ENCODE measurements around the gene SLF2. TPM values are rescaled to one million over a fixed set of nuclear protein-coding genes. Genes with fewer than 3 reads are reported as not detected.
"Not testable (repeated sequence)": the region's sequence is repeated elsewhere in the genome, so short reads cannot be mapped to it uniquely, and the experiment has no call there.

The SLF2 gene
- total RNA-seq, 2 experiments from 2014 or later: 33.5 to 33.9 TPM

GRCh38 chr10:100970914-100971811, 58.4 kb downstream of the SLF2 start:
- CTCF ChIA-PET: interaction anchor here (1.1 kb wide), 1 partner anchor 79 kb away, joined by 4 read pairs; no protein-coding TSS in a partner anchor
- POLR2A ChIA-PET: no interaction called here

- CTCF ChIA-PET: interaction anchor here (1.1 kb wide), 1 partner anchor 78 kb away, joined by 4 read pairs; no protein-coding TSS in a partner anchor
- POLR2A ChIA-PET: no interaction called here
Observed at GRCh38 chr10:100972115-100972903, 59.5 kb downstream of the SLF2 start.

GRCh38 chr10:100972904-100973535, 60.3 kb downstream of the SLF2 start:
- ChIA-PET POLR2A (no interaction called here), CTCF (interaction anchor here (0.7 kb wide), 1 partner anchor 71 kb away, joined by 3 read pairs; no protein-coding TSS in a partner anchor)

GRCh38 chr10:100975397-100975796, 62.6 kb downstream of the SLF2 start:
- POLR2A ChIA-PET, CTCF ChIA-PET: not testable (repeated sequence)

- CTCF ChIA-PET: interaction anchor here (1.2 kb wide), 1 partner anchor 38 kb away, joined by 4 read pairs; no protein-coding TSS in a partner anchor
- POLR2A ChIA-PET: no interaction called here
Observed at GRCh38 chr10:100976906-100977305, 64.1 kb downstream of the SLF2 start.

GRCh38 chr10:100977436-100977835, 64.7 kb downstream of the SLF2 start:
- ChIA-PET POLR2A (no interaction called here), CTCF (no interaction called here)

- POLR2A ChIA-PET: no interaction called here
- CTCF ChIA-PET: no interaction called here
Observed at GRCh38 chr10:100978121-100978900, 65.5 kb downstream of the SLF2 start.

- ChIA-PET CTCF (no interaction called here), POLR2A (no interaction called here)
Observed at GRCh38 chr10:100978901-100979195, 66.1 kb downstream of the SLF2 start.

- POLR2A ChIA-PET: no interaction called here
- CTCF ChIA-PET: interaction anchor here (0.5 kb wide), 1 partner anchor 61 kb away, joined by 4 read pairs; no protein-coding TSS in a partner anchor
Observed at GRCh38 chr10:100979791-100980272, 67.1 kb downstream of the SLF2 start.

- CTCF ChIA-PET: no interaction called here
- POLR2A ChIA-PET: no interaction called here
Observed at GRCh38 chr10:100980311-100980710, 67.5 kb downstream of the SLF2 start.

- CTCF ChIA-PET: no interaction called here
- POLR2A ChIA-PET: no interaction called here
Observed at GRCh38 chr10:100980711-100981110, 67.9 kb downstream of the SLF2 start.

- CTCF ChIA-PET: interaction anchor here (0.7 kb wide), 1 partner anchor 68 kb away, joined by 3 read pairs; no protein-coding TSS in a partner anchor
- POLR2A ChIA-PET: no interaction called here
Observed at GRCh38 chr10:100981178-100981772, 68.5 kb downstream of the SLF2 start.

GRCh38 chr10:100982916-100983830, 70.4 kb downstream of the SLF2 start:
- ChIA-PET POLR2A (no interaction called here), CTCF (no interaction called here)

- CTCF ChIA-PET: no interaction called here
- POLR2A ChIA-PET: no interaction called here
Observed at GRCh38 chr10:100983868-100984671, 71.3 kb downstream of the SLF2 start.

- CTCF ChIA-PET: interaction anchor here (0.9 kb wide), 2 partner anchors 13 to 14 kb away, joined by 3 to 4 read pairs; no protein-coding TSS in a partner anchor
- POLR2A ChIA-PET: interaction anchor here (1.9 kb wide), 1 partner anchor 12 kb away, joined by 6 read pairs; no protein-coding TSS in a partner anchor
Observed at GRCh38 chr10:100984672-100985177, 72.0 kb downstream of the SLF2 start.

- CTCF ChIA-PET: interaction anchor here (0.9 kb wide), 2 partner anchors 12 to 13 kb away, joined by 3 to 4 read pairs; no protein-coding TSS in a partner anchor
- POLR2A ChIA-PET: interaction anchor here (0.6 to 1.9 kb wide), 2 partner anchors 12 to 41 kb away, joined by 3 to 6 read pairs; no protein-coding TSS in a partner anchor
Observed at GRCh38 chr10:100985336-100985735, 72.6 kb downstream of the SLF2 start.

- POLR2A ChIA-PET: interaction anchor here (1.9 kb wide), 1 partner anchor 10 kb away, joined by 6 read pairs; no protein-coding TSS in a partner anchor
Observed at GRCh38 chr10:100986623-100986951, 73.8 kb downstream of the SLF2 start.

More at GRCh38 chr10:100986623-100986951, 73.8 kb downstream of the SLF2 start:
- CTCF ChIA-PET: interaction anchor here (0.6 to 1.8 kb wide), 4 partner anchors 11 to 1098 kb away, joined by 3 to 10 read pairs (median 4); partner anchors contain the start of gene HIF1AN
